Osteoblast (primary cell): ENCODE data around the gene PDE1C. TPM values are rescaled to one million over a fixed set of nuclear protein-coding genes. Genes with fewer than 3 reads are reported as not detected.

ENCODE experiments used
- DNase-seq: peaks from one replicate; pipeline ENCODE4 v3.0.0; 2011; ENCODE audit warnings: low spot score, mixed read lengths; ENCODE audit not compliant: insufficient read length; ENCODE audit errors: missing footprints
- H2AFZ ChIP-seq: 2 replicates; pipeline ENCODE4 v1.6.0; 2011; ENCODE audit warnings: mild to moderate bottlenecking, low read length
- H3K27ac ChIP-seq: 2 replicates; pipeline ENCODE4 v1.5.1; 2011; ENCODE audit warnings: mild to moderate bottlenecking, low read depth, low read length, moderate library complexity
- H3K27me3 ChIP-seq: 2 replicates; pipeline ENCODE4 v1.6.0; 2012; ENCODE audit warnings: mild to moderate bottlenecking, control low read depth, inconsistent platforms, low read length, moderate library complexity; ENCODE audit not compliant: insufficient read depth
- H3K36me3 ChIP-seq: 2 replicates; pipeline ENCODE4 v1.5.1; 2011; ENCODE audit warnings: mild to moderate bottlenecking, low read length, control low read depth, moderate library complexity; ENCODE audit not compliant: insufficient read depth
- H3K4me1 ChIP-seq: 2 replicates; pipeline ENCODE4 v1.5.1; 2011; ENCODE audit warnings: mild to moderate bottlenecking, low read length, control low read depth, moderate library complexity; ENCODE audit not compliant: insufficient read depth
- H3K4me2 ChIP-seq: 2 replicates; pipeline ENCODE4 v1.6.0; 2011; ENCODE audit warnings: mild to moderate bottlenecking, low read length; ENCODE audit not compliant: insufficient read depth
- H3K4me3 ChIP-seq: fragments of 200-600 bp; sonication (generic); 3 replicates; pipeline ENCODE4 v1.5.1; 2012; ENCODE audit warnings: mild to moderate bottlenecking, low read length, inconsistent platforms; ENCODE audit not compliant: insufficient read depth
- H3K79me2 ChIP-seq: 2 replicates; pipeline ENCODE4 v1.6.0; 2012; ENCODE audit warnings: mild to moderate bottlenecking, low read length, control low read depth, inconsistent platforms; ENCODE audit not compliant: insufficient read depth
- H3K9me3 ChIP-seq: 2 replicates; pipeline ENCODE4 v1.5.1; 2011; ENCODE audit warnings: low read depth, low read length, control low read depth
- H4K20me1 ChIP-seq: 2 replicates; pipeline ENCODE4 v1.6.0; 2012; ENCODE audit warnings: mild to moderate bottlenecking, low read length, control low read depth; ENCODE audit not compliant: insufficient read depth
- total RNA-seq: library from RNA; depleted of rRNA; stranded (reverse); fragments of >200 nt; gene quantifications from 2 replicates; pipeline ENCODE4 v1.2.3, GENCODE V29; 2012
- TF ChIP-seq, protein P1 (sequence below): IDR thresholded peaks from 2 replicates; pipeline ENCODE4 v1.5.1; 2011; ENCODE audit warnings: mild to moderate bottlenecking, low read depth, low read length, moderate library complexity; ENCODE audit errors: extremely low read depth

The PDE1C gene
- total RNA-seq, 1 donor = 149 TPM

DNA sequence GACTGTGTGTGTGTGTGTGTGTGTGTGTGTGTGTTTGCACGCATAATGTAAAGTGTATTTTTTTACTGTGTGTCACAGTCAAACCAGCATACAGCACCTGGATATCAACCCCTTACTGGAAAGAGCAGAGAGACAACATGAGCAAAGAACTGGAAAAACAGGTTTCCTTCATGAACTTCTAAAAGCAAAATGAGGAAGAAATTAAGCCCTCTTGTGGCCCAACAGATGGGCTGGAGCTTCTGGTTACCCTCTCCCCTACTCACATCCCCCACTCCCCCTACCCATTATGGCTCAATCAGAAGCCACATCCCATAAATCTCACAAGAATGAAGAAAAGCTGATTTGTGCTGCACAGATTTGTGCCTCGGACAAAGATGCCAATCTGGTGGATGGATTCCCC, 36.2 kb downstream of the PDE1C start:
- TF ChIP-seq, protein P1, sequence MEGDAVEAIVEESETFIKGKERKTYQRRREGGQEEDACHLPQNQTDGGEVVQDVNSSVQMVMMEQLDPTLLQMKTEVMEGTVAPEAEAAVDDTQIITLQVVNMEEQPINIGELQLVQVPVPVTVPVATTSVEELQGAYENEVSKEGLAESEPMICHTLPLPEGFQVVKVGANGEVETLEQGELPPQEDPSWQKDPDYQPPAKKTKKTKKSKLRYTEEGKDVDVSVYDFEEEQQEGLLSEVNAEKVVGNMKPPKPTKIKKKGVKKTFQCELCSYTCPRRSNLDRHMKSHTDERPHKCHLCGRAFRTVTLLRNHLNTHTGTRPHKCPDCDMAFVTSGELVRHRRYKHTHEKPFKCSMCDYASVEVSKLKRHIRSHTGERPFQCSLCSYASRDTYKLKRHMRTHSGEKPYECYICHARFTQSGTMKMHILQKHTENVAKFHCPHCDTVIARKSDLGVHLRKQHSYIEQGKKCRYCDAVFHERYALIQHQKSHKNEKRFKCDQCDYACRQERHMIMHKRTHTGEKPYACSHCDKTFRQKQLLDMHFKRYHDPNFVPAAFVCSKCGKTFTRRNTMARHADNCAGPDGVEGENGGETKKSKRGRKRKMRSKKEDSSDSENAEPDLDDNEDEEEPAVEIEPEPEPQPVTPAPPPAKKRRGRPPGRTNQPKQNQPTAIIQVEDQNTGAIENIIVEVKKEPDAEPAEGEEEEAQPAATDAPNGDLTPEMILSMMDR = no peak
- DNase-seq = no peak
- peaks cover 36% of the 10 kb centered on the region for H3K4me1 ChIP-seq
- no peak overlapping the region for H2AFZ ChIP-seq
- H3K36me3 ChIP-seq = peaks cover 6% of the 10 kb centered on the region
- H3K4me3 ChIP-seq = no peak overlapping the region
- H4K20me1 ChIP-seq = peaks cover 4% of the 10 kb centered on the region
- H3K27me3 ChIP-seq = no peaks in the 10 kb centered on the region
- H3K79me2 ChIP-seq = peaks cover 43% of the 10 kb centered on the region
- no peaks in the 10 kb centered on the region for H3K9me3 ChIP-seq
- no peak overlapping the region for H3K4me2 ChIP-seq
- no peak overlapping the region for H3K27ac ChIP-seq

DNA sequence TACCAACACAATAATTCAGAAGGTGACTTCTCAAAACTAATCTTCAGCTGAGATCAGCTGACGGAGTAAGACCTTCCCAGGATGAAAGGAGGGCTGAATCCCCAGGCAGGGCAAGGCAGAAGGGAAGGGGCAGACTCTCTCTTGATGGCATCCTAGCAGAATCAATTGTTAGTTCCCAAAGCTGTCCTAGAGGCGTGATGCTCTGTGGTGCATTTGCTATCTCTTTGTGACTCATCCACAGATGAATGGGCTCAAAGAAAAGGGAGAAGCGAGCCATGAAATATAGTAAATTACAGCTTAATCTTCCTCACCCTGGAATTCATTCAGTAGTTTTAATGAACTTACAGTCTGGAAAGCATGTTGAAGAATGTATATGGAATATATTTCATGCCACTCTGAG, 37.2 kb downstream of the PDE1C start:
- H3K79me2 ChIP-seq = peaks cover 43% of the 10 kb centered on the region
- H3K36me3 ChIP-seq = peaks cover 6% of the 10 kb centered on the region
- no peaks in the 10 kb centered on the region for H3K27me3 ChIP-seq
- no peak overlapping the region for H3K4me3 ChIP-seq
- no peaks in the 10 kb centered on the region for H3K9me3 ChIP-seq
- no peak overlapping the region for H2AFZ ChIP-seq
- peaks cover 4% of the 10 kb centered on the region for H4K20me1 ChIP-seq
- peaks cover 36% of the 10 kb centered on the region for H3K4me1 ChIP-seq
- no peak for DNase-seq
- TF ChIP-seq, protein P1 = no peak
- no peak overlapping the region for H3K4me2 ChIP-seq
- no peak overlapping the region for H3K27ac ChIP-seq

DNA sequence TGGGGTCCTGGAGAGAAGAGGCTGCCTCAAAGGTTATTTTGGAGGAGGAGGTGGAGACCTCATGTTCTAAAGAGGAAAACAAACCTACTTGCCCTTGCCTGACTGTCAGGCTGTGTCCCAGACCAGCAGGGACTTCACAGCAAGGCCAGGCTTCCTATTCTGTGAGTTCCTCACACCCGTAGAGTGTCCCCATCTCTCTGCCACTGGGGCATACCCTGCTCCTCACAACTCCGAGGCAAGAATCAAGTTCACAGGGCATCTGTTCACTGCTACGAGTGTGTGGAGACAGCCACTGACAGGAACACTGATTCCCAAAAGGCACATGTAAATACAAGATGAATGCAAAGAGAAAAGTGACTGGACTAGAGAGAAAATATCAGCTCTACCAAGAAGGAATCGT, 38.0 kb downstream of the PDE1C start:
- DNase-seq = no peak
- peaks cover 36% of the 10 kb centered on the region for H3K4me1 ChIP-seq
- TF ChIP-seq, protein P1 = no peak

DNA sequence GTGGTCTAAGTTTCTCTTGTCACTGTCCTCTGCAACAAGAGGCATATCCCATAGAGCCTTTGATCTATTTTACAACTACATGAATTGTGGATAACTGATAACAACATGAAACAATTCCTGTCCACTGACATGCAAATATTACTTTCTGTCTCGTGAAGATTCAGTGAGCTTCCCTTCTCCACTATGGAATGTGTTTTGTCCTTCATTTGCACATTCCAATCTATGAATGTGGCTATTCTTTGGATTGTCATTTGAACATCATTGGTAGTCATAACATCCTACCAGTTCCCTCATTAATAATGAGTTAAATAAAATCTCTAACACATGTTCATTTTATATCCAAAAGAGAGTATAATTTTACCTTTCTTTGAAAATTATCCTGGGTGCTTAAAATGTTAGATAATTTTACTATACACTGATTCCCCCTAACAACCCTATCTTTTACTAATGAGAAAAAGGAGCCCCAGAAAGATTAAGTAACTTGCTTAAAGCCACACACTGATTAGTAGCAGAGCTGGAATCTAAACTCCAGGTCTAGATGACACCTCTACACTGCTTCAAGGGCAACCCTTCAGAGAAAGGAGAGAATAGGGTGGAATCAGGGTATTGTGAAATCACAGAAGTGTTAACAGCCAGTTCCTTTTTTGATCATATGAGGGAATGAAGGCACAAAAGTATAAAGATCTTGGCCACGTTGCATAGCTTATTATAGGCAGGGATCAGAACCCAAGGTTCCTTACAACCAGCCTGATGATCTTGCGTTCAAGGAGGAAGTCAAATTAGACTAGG, 39.1 kb downstream of the PDE1C start:
- H3K4me2 ChIP-seq = no peak overlapping the region
- peaks cover 46% of the 10 kb centered on the region for H3K79me2 ChIP-seq
- DNase-seq = no peak
- no peaks in the 10 kb centered on the region for H3K27me3 ChIP-seq
- TF ChIP-seq, protein P1 = no peak
- H3K36me3 ChIP-seq = peaks cover 6% of the 10 kb centered on the region
- no peak overlapping the region for H3K4me3 ChIP-seq
- H2AFZ ChIP-seq = no peak overlapping the region
- no peaks in the 10 kb centered on the region for H3K9me3 ChIP-seq
- H3K27ac ChIP-seq = no peak overlapping the region
- H4K20me1 ChIP-seq = peaks cover 4% of the 10 kb centered on the region
- peaks cover 30% of the 10 kb centered on the region for H3K4me1 ChIP-seq

More for the DNA sequence above, 38.0 kb downstream of the PDE1C start:
- H3K27ac ChIP-seq = no peak overlapping the region
- H3K4me3 ChIP-seq = no peak overlapping the region
- H3K9me3 ChIP-seq = no peaks in the 10 kb centered on the region
- H3K27me3 ChIP-seq = no peaks in the 10 kb centered on the region
- H3K4me2 ChIP-seq = no peak overlapping the region
- peaks cover 4% of the 10 kb centered on the region for H4K20me1 ChIP-seq
- H3K36me3 ChIP-seq = peaks cover 6% of the 10 kb centered on the region
- peaks cover 43% of the 10 kb centered on the region for H3K79me2 ChIP-seq
- no peak overlapping the region for H2AFZ ChIP-seq
